SKM-1 treated with dmso at 0.1 percent for 144 hours (cell line): ENCODE data around the gene OR1E2.
"Not testable (repeated sequence)": the region's sequence is repeated elsewhere in the genome, so short reads cannot be mapped to it uniquely, and the experiment has no call there.

Experiments
- DNase-seq: peaks from one replicate; lab custom pipeline; 2025; ENCODE audit not compliant: unreplicated experiment; lab: John Stamatoyannopoulos, UW

Gene OR1E2

GRCh38 chr17:3398310-3398709, 35.3 kb downstream of the OR1E2 start, which contains the start of gene OR1E1:
Gene OR1E1, minus strand, starts transcription at chr17:3398410. Its CDS starts 0 bp downstream, at chr17:3398410.
- no peak for DNase-seq

GRCh38 chr17:3397801-3398200, 35.8 kb downstream of the OR1E2 start:
- DNase-seq = not testable (repeated sequence)

GRCh38 chr17:3389791-3390190, 43.9 kb downstream of the OR1E2 start:
- DNase-seq = no peak

GRCh38 chr17:3385869-3386816, 47.5 kb downstream of the OR1E2 start, which contains the start of gene OR3A2:
Gene OR3A2, minus strand, starts transcription at chr17:3386308.
- DNase-seq = no peak
